HS-5 (cell line): ENCODE results near the gene B3GALT5.
A peak's percentile ranks its signal among the peaks of the same experiment; 100 is the strongest.

Source experiments
- DNase-seq: peaks from one replicate; pipeline ENCODE4 v3.0.0-alpha.2; 2012; ENCODE audit warnings: low read depth

B3GALT5 gene

GRCh38 chr21:39700318-39700717 lies 87.6 kb downstream of the B3GALT5 start:
- DNase-seq: no peak

DNA sequence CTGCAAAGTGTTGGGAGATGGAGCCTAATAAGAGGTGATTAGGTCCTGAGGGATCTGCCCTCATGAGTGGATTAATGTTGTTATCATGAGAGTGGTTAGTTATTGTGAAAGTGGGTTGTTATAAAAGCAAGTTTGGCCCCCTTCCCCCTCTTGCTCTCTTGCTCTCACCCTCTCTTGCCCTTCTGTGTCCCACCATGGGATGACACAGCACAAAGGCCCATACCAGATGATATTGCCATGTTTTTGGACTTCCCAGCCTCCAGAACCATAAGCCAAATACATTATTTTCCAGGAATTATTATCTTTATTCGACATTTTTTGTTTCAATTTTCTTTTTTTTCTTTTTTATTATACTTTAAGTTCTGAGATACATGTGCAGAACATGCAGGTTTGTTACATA lies 90.8 kb downstream of the B3GALT5 start:
- DNase-seq: no peak

- DNase-seq: no peak
Measured at GRCh38 chr21:39705849-39706248, 93.1 kb downstream of the B3GALT5 start.

DNA sequence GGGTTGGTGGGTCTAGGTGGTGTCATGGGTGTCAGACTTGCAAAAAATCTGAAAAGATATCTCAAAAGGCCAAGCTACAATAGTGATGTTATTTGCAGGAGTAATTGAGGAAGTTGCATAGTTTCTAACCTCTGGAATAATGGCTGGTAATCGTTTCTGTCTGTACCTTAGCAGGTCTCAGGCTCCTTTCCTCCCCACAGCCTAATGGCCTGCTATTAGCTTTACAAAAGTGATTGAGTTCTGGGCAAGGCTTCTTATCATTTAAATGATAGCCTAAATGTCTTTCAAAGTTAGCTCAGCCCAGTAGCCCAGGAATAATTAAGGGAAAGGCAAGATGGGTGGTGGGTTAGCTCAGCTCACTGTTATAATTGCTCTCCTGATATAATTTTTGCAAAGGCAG lies 94.6 kb downstream of the B3GALT5 start:
- DNase-seq: no peak

DNA sequence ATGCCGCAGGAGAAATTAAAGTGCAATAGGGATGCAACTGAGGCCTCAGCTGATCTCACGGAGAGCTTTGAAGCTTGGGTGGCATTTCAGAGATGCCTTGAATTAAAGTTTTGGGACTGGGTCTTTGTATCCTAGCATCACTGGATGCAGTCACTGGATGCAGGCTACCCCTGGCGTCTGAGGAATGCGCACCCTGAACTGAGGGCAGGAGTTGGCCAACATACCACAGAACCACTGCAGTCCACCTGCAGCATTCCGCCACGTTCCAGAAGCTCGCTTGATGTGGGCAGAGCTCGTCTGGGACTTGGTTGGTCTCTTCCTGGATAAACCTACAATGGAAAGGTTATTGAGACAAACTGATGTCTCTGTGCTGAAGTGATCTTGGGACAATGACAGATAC lies 98.1 kb downstream of the B3GALT5 start:
- no peak for DNase-seq

DNA sequence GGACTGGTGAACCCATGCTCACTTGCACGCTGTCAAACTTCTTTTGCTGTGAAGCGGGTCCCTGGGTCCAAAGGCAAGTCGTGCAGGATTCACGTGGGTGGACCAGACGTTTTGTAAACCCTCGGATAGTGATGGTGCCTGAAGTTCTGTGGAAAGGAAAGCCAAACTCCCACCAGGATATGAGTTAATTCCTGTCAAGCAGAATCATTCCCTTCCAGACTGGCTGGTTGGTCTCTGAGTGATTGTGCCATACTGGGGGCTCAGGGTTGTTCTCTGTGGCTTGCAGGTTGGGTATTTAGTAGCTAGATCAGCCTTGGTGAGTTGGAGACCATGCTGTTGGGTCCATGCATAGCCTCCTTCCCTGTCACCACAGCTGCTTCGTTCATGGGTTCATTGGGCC lies 99.5 kb downstream of the B3GALT5 start:
- no peak for DNase-seq

DNA sequence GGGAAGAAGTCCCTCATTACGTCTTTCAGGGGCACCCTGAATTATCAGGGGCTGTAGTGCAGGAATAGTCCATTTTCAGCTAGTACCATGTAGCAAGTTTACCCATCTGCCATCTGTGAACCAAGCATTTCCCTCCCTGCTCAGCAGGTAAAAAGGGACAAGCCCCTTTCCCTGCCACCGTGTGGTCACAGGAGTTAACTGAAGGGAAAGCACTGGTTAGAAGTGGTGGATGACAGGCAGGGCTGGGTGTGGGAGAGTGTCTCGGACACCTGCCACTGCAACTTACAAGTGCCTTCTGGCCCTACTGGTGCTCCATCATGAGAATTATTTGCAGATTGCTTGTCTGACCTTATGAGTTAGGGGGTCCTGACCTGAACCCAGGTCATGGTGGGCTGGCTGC lies 100.2 kb downstream of the B3GALT5 start:
- no peak for DNase-seq

GRCh38 chr21:39713905-39714304 lies 101.2 kb downstream of the B3GALT5 start:
- DNase-seq: no peak

- no peak for DNase-seq
Measured at GRCh38 chr21:39714331-39714730, 101.6 kb downstream of the B3GALT5 start.

- DNase-seq: peak; percentile 13
Measured at GRCh38 chr21:39715804-39716397, 103.2 kb downstream of the B3GALT5 start.

- DNase-seq: no peak
Measured at GRCh38 chr21:39720126-39720778, 107.5 kb downstream of the B3GALT5 start.

GRCh38 chr21:39721885-39722284 lies 109.1 kb downstream of the B3GALT5 start:
- DNase-seq: no peak
